NOMO-1 (cell line): ENCODE results near the gene LMX1A.

Experiments used
- DNase-seq, 2 experiments: peaks; one replicate each; lab custom pipeline; 2025; ENCODE audit not compliant: unreplicated experiment in 2 of 2; lab: John Stamatoyannopoulos, UW

Gene LMX1A

GRCh38 chr1:165173409-165173808 lies 183.1 kb downstream of the LMX1A start:
- no peak for DNase-seq

- no peak for DNase-seq
Measured at GRCh38 chr1:165172666-165173065, 183.8 kb downstream of the LMX1A start.

- no peak for DNase-seq
Measured at GRCh38 chr1:165169729-165170128, 186.8 kb downstream of the LMX1A start.

- no peak for DNase-seq
Measured at GRCh38 chr1:165169028-165169427, 187.5 kb downstream of the LMX1A start.

- DNase-seq = no peak
Measured at GRCh38 chr1:165168467-165168866, 188.0 kb downstream of the LMX1A start.

GRCh38 chr1:165162671-165163241 lies 193.8 kb downstream of the LMX1A start:
- no peak for DNase-seq

GRCh38 chr1:165161130-165161529 lies 195.4 kb downstream of the LMX1A start:
- no peak for DNase-seq

- no peak for DNase-seq
Measured at GRCh38 chr1:165153182-165153581, 203.3 kb downstream of the LMX1A start.

- DNase-seq = no peak
Measured at GRCh38 chr1:165152727-165153126, 203.8 kb downstream of the LMX1A start.

- no peak for DNase-seq
Measured at GRCh38 chr1:165152109-165152508, 204.4 kb downstream of the LMX1A start.
